ENCODE results near the gene AVPR1A. TPM values are rescaled to one million over a fixed set of nuclear protein-coding genes. Genes with fewer than 3 reads are reported as not detected.

The AVPR1A gene
- total RNA-seq (2014; rRNA removed; shearing (Covaris generic)) (not detected in 2 replicates), total RNA-seq (2022) (not detected in 2 replicates), Bru-seq, nascent RNA (not detected), BruChase-seq, experiment 1, labeled RNA remaining after a 6-hour chase (not detected), BruChase-seq, experiment 2, labeled RNA remaining after a 2-hour chase (not detected)
- long read RNA-seq = 0 reads

- CTCF ChIA-PET (ENCODE audit: unreplicated experiment) = no interaction called here
- Histone ChIP-seq H3K4me1 (ENCODE audit: insufficient read depth, low read length, poor library complexity, severe bottlenecking) (no peaks in the 10 kb centered on the region), H3K36me3 (ENCODE audit: insufficient read depth, low read length) (no peaks in the 10 kb centered on the region), H2AFZ (ENCODE audit: low read length) (no peak within 1 kb of the TSS), H3K79me2 (ENCODE audit: insufficient read depth, low read depth, low read length) (no peaks in the 10 kb centered on the region), H3K4me2 (ENCODE audit: low read length) (no peak within 1 kb of the TSS), H3K27ac (ENCODE audit: low read depth, low read length, poor library complexity, severe bottlenecking) (no peak within 1 kb of the TSS), H3K9me2 (ENCODE audit: insufficient read depth, low read length) (no peaks in the 10 kb centered on the region), H4K20me1 (ENCODE audit: insufficient read depth, low read length) (no peaks in the 10 kb centered on the region), H3K9me3 (ENCODE audit: low read length) (no peaks in the 10 kb centered on the region), H3K4me3 (ENCODE audit: low read depth, low read length, poor library complexity, severe bottlenecking) (no peak within 1 kb of the TSS)
- intact Hi-C loops (cut with micrococcal nuclease; ENCODE audit: unreplicated experiment) = no loop called here
- DNase-seq (ENCODE audit: low spot score) = no peak
- BruUV-seq (replicated peaks) = no TSS peak
- TF ChIP-seq EZH2phosphoT487 (IDR thresholded peaks at IDR 0.05; ENCODE audit: borderline replicate concordance, low read depth, low read length) (no peak), CTCF (conservative IDR thresholded peaks at IDR 0.05; ENCODE audit: low read length) (no peak)
- POLR2A ChIA-PET = no interaction called here
These were observed at the start of gene AVPR1A for GRCh38 chr12:63150713-63151622. TSS of gene AVPR1A (minus strand) at chr12:63151201. CDS start at chr12:63150836, 365 bp downstream.

GRCh38 chr12:63196168-63196567, 45.2 kb upstream of the AVPR1A start:
- no peaks in the 10 kb centered on the region for H3K9me2 ChIP-seq (ENCODE audit: insufficient read depth, low read length)
- intact Hi-C loops (cut with micrococcal nuclease; ENCODE audit: unreplicated experiment) = no loop called here
- H3K27ac ChIP-seq (ENCODE audit: low read depth, low read length, poor library complexity, severe bottlenecking) = no peak overlapping the region
- no TSS peak for BruUV-seq (replicated peaks)
- TF ChIP-seq EZH2phosphoT487 (IDR thresholded peaks at IDR 0.05; ENCODE audit: borderline replicate concordance, low read depth, low read length) = no peak
- no peak for TF ChIP-seq CTCF (conservative IDR thresholded peaks at IDR 0.05; ENCODE audit: low read length)
- H4K20me1 ChIP-seq (ENCODE audit: insufficient read depth, low read length) = no peaks in the 10 kb centered on the region
- no peak for DNase-seq (ENCODE audit: low spot score)
- ChIA-PET CTCF (ENCODE audit: unreplicated experiment) (no interaction called here), POLR2A (no interaction called here)
- no peaks in the 10 kb centered on the region for H3K36me3 ChIP-seq (ENCODE audit: insufficient read depth, low read length)
- no peaks in the 10 kb centered on the region for H3K4me1 ChIP-seq (ENCODE audit: insufficient read depth, low read length, poor library complexity, severe bottlenecking)
- no peak overlapping the region for H3K4me3 ChIP-seq (ENCODE audit: low read depth, low read length, poor library complexity, severe bottlenecking)
- H3K9me3 ChIP-seq (ENCODE audit: low read length) = no peaks in the 10 kb centered on the region
- no peak overlapping the region for H3K4me2 ChIP-seq (ENCODE audit: low read length)
- no peak overlapping the region for H2AFZ ChIP-seq (ENCODE audit: low read length)
- H3K79me2 ChIP-seq (ENCODE audit: insufficient read depth, low read depth, low read length) = no peaks in the 10 kb centered on the region

GRCh38 chr12:63179224-63179623, 28.2 kb upstream of the AVPR1A start:
- ChIA-PET CTCF (ENCODE audit: unreplicated experiment) (no interaction called here), POLR2A (no interaction called here)
- Histone ChIP-seq H3K4me3 (ENCODE audit: low read depth, low read length, poor library complexity, severe bottlenecking) (no peak overlapping the region), H2AFZ (ENCODE audit: low read length) (no peak overlapping the region), H3K9me3 (ENCODE audit: low read length) (no peaks in the 10 kb centered on the region), H3K36me3 (ENCODE audit: insufficient read depth, low read length) (no peaks in the 10 kb centered on the region), H4K20me1 (ENCODE audit: insufficient read depth, low read length) (no peaks in the 10 kb centered on the region), H3K9me2 (ENCODE audit: insufficient read depth, low read length) (no peaks in the 10 kb centered on the region), H3K4me2 (ENCODE audit: low read length) (no peak overlapping the region), H3K79me2 (ENCODE audit: insufficient read depth, low read depth, low read length) (no peaks in the 10 kb centered on the region), H3K27ac (ENCODE audit: low read depth, low read length, poor library complexity, severe bottlenecking) (no peak overlapping the region), H3K4me1 (ENCODE audit: insufficient read depth, low read length, poor library complexity, severe bottlenecking) (no peaks in the 10 kb centered on the region)
- TF ChIP-seq EZH2phosphoT487 (IDR thresholded peaks at IDR 0.05; ENCODE audit: borderline replicate concordance, low read depth, low read length) = no peak
- TF ChIP-seq CTCF (conservative IDR thresholded peaks at IDR 0.05; ENCODE audit: low read length) = no peak
- DNase-seq (ENCODE audit: low spot score) = no peak
- intact Hi-C loops (cut with micrococcal nuclease; ENCODE audit: unreplicated experiment) = no loop called here
- BruUV-seq (replicated peaks) = no TSS peak

Data from OCI-LY7 (cell line).